NCI-H524 treated with DMSO at 0.1 percent for 48 hours (cell line): ENCODE results near the gene NKX2-4.

Source experiments
- DNase-seq: peaks from one replicate; lab custom pipeline; 2025; lab: John Stamatoyannopoulos, UW

Gene NKX2-4

GRCh38 chr20:21360705-21361104 lies 36.6 kb downstream of the NKX2-4 start:
- no peak for DNase-seq

- no peak for DNase-seq
These were observed 38.6 kb downstream of the NKX2-4 start for GRCh38 chr20:21358737-21359136.

- no peak for DNase-seq
These were observed 39.5 kb downstream of the NKX2-4 start for GRCh38 chr20:21357844-21358243.

- no peak for DNase-seq
These were observed 40.9 kb downstream of the NKX2-4 start for GRCh38 chr20:21356386-21356785.

- no peak for DNase-seq
These were observed 41.3 kb downstream of the NKX2-4 start for GRCh38 chr20:21355981-21356380.

GRCh38 chr20:21353236-21353635 lies 44.1 kb downstream of the NKX2-4 start:
- no peak for DNase-seq

- no peak for DNase-seq
These were observed 44.6 kb downstream of the NKX2-4 start for GRCh38 chr20:21352703-21353102.
